Measurements from ENCODE around the gene TNRC6C.
A peak's percentile ranks its signal among the peaks of the same experiment; 100 is the strongest.
"Not testable (repeated sequence)": the region's sequence is repeated elsewhere in the genome, so short reads cannot be mapped to it uniquely, and the experiment has no call there.

Gene TNRC6C

GRCh38 chr17:78127239-78127887, 168.9 kb downstream of the TNRC6C start:
- DNase-seq (ENCODE audit: low spot score) = peak; percentile 92

GRCh38 chr17:78127888-78128550, 169.5 kb downstream of the TNRC6C start:
- DNase-seq (ENCODE audit: low spot score) = no peak

DNA sequence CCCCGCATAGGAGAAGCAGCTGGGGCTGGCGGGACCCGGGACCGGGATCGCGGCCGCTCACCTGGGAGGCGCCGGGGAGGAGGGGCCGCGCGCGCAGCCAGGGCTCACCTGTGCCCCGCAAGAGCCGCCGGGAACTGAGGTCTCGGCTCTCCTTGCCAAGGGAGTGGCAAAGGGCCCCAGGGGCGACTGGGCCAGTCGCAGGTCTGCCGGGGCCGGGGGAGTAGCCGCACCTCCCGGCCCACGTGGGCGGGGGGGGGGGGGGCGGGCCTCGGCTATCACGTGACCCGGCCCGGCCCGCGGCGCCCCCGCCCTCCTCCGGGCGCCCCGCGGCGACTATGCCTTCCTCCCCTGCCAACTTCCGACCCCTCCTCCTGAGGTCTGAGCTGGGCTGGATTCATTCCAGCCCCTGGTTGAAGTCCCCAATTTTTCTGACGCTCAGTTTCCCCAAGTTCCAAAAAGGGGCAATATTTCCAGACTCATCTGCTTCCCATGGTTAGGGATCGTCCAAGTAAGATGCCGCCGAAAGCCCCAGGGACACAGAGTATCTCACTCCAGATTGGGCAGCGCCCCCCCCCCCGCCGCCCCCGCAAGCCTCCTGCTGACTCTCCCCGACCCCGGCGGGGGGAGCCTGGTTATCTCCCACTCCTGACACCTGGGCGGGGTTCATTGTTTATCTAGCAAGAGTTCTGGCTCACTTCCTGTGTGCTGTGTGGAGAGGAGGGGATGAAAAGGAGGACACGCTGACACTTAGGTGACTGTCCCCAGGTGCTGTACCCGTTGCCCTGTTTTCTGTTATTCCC, 170.2 kb downstream of the TNRC6C start, which contains the start of gene TMC6:
Gene TMC6, minus strand, starts transcription at position 205 of the 800 bp plus-strand sequence. CDS start 1,923 bp downstream, outside the sequence.
- peak; percentile 67 for DNase-seq (ENCODE audit: low spot score)

GRCh38 chr17:78129351-78130089, 171.0 kb downstream of the TNRC6C start:
- DNase-seq (ENCODE audit: low spot score) = no peak

DNA sequence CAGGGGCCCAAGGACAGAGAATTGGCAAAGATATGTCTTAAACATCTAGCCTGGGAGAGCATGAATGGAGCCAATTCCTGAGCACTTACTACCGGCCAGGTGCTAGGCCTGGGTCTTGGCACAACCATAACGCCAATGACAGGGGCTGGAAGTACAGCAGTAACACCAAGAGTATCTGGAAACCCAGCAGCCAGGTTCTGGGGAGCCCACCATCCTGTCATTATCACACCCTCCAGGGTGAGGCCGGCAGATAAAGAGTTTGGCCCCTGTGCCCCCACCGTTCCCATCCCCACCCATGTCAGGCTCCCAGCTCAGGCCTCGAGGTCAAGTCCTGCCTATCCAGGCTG, 171.6 kb downstream of the TNRC6C start:
- DNase-seq (ENCODE audit: low spot score) = no peak

DNA sequence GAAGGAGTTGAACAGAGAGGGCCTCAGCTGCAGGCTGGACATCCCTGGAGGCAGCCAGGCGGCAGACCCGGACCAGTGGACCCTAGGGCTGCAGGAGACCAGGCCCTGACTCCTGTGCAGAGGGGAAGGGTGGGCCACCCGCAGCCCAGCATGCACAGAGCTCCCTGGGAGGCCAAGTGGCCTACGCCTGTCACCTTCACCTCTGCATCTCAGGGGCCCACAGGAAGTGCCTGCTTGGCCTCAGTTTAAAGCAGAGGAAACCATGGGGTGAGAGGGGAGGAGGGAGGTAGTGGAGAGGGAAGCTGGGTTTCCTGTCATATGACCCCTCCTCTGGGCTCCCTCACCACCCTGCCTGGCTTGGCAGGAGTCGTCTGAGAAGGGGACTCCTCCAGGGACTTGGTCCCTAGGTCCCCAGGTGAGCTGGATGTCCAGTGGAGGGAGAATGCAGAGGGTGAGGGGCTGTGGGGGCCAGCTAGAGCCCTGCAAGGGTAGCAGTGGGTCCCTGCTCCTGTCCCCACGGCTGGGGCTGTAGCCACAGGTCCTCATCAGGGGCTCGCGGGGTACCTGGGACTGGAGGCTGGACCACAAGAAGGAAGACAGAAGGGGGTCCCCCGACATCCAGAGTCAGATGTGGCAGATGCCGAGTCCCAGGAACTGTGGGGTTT, 172.1 kb downstream of the TNRC6C start, which contains the start of gene TMC8:
Gene TMC8, plus strand, starts transcription at position 335 of the 665 bp plus-strand sequence. CDS start 818 bp downstream, outside the sequence.
- DNase-seq (ENCODE audit: low spot score) = no peak

- DNase-seq (ENCODE audit: low spot score) = no peak
Observed at GRCh38 chr17:78131172-78132083, 172.9 kb downstream of the TNRC6C start.

GRCh38 chr17:78132084-78132676, 173.7 kb downstream of the TNRC6C start:
- no peak for DNase-seq (ENCODE audit: low spot score)

DNA sequence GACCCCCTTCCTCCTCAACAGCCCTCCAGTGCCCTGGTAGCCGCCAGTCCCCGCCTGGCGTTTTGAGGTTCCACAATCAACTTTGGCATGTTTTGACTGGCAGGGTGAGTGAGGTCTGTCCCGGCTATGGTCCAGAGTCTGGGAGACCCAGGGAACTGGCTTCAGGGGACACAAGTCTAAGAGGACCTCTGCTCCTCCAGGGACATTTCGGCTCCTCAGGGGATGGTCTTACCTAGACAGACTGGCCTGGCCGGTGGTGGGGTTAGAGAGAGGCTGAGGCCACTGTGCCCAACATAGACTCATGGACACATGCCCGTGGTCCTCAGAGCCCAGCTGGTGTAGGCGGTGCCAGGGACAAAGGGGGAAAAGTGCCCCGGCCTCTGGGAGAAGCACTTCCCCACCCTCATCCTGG, 174.3 kb downstream of the TNRC6C start:
- no peak for DNase-seq (ENCODE audit: low spot score)

GRCh38 chr17:78133179-78133951, 174.9 kb downstream of the TNRC6C start:
- no peak for DNase-seq (ENCODE audit: low spot score)

GRCh38 chr17:78133971-78134898, 175.7 kb downstream of the TNRC6C start:
- peak; percentile 53 for DNase-seq (ENCODE audit: low spot score)

DNA sequence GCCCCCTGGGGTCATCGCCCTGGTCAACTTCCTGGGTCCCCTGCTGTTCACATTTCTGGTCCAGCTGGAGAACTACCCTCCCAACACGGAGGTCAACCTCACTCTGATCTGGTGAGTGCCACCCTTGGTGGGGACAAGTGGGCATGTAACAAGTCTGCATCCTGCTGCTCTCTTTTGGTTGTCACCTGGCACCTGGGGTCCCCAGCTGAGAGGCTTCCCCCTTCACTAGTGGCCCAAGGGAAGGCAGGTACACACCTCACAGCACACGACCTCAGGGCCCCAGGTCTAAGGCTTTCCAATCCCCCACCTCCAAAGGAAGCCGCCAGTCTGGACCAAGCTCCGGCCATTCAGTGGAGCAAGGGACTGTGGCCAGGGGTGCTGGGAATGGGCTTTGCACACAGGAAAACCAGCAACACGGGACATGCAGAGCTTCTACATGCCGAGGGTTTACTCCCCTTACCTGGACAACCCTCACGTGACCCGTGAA, 176.4 kb downstream of the TNRC6C start:
- no peak for DNase-seq (ENCODE audit: low spot score)

DNA sequence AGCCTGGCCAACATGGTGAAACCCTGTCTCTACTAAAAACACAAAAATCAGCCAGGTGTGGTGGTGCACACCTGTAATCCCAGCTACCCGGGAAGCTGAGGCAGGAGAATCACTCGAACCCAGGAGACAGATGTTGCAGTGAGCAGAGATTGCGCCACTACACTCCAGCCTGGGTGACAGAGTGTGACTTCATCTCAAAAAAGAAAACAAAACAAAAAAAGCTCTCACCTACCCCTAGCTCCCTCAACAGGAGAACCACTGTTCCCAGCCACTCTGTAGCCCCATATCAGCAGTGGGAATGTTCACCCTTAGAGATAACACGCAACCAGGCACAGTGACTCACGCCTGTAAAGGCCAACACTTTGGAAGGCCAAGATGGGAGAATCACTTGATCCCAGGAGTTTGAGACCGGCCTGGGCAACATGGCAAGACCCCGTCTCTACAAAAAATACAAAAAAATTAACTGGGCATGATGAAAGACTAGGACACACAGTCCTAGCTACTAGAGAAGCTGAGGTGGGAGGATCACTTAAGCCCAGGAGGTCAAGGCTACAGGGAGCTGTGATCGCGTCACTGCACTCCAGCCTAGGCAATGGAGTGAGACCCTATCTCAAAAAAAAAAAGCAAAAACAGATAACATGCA, 177.5 kb downstream of the TNRC6C start:
- DNase-seq (ENCODE audit: low spot score) = no peak

GRCh38 chr17:78137392-78138203, 179.1 kb downstream of the TNRC6C start:
- DNase-seq (ENCODE audit: low spot score) = no peak

DNA sequence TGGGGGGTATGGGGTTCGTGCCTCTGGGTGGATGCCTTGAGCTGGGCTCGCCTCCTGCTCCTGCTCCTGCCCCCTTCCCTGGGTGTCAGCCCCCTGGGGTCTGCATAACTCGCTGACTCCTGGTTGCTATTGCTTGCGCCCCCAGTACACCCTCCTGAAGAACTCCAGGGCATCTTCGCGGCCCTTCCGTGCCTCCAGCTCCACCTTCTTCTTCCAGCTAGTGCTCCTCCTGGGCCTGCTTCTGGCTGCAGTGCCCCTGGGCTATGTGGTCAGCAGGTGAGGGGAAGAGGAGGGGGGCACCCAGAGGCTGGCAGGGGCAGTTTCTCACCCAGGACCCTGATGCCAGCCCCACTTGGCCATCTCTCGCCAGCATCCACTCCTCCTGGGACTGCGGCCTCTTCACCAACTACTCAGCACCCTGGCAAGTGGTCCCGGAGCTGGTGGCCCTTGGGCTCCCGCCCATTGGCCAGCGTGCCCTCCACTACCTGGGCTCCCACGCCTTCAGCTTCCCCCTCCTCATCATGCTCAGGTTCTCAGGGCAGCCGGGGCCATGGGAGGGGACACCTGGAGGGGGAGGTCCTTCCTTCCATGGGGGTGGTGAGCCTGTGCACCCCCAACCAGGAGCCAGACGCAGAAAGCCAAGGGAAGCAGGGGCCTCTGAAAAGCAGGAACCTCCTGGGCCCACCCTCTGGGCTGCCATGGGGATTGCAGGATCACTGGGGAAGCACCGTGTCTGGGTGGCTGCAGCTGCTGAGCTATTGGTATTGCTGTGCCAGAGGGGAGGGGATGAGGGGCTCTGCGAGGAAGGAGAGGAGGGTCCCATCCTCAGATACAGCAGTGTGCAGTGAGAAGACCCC, 179.9 kb downstream of the TNRC6C start:
- no peak for DNase-seq (ENCODE audit: low spot score)

GRCh38 chr17:78139861-78140168, 181.3 kb downstream of the TNRC6C start:
- DNase-seq (ENCODE audit: low spot score) = not testable (repeated sequence)
